GM10266 (cell line): ENCODE results near the gene DCHS1.
"Not testable (repeated sequence)": the region's sequence is repeated elsewhere in the genome, so short reads cannot be mapped to it uniquely, and the experiment has no call there.

Experiments used
- DNase-seq: peaks from one replicate; pipeline ENCODE4 v3.0.0; 2012; ENCODE audit errors: extremely low spot score
- CTCF ChIP-seq: IDR thresholded peaks from 2 replicates; pipeline ENCODE4 v1.5.1; 2012; ENCODE audit warnings: mild to moderate bottlenecking, low read depth; ENCODE audit not compliant: control insufficient read depth, insufficient read depth; ENCODE audit errors: missing control alignments

Gene DCHS1

GRCh38 chr11:6655790-6656583 is at the start of gene DCHS1:
Gene DCHS1 (minus strand): TSS chr11:6655809. CDS start chr11:6641613, 14,196 bp downstream.
- no peak for DNase-seq
- TF ChIP-seq CTCF = no peak

GRCh38 chr11:6703247-6704063 is 47.8 kb upstream of the DCHS1 start:
- no peak for DNase-seq
- peak; percentile 57 for TF ChIP-seq CTCF

- DNase-seq = not testable (repeated sequence)
These were observed 46.3 kb upstream of the DCHS1 start for GRCh38 chr11:6701955-6702354.

GRCh38 chr11:6695377-6695776 is 39.8 kb upstream of the DCHS1 start:
- no peak for DNase-seq
- TF ChIP-seq CTCF = no peak

- TF ChIP-seq CTCF = no peak
- DNase-seq = no peak
These were observed 38.6 kb upstream of the DCHS1 start for GRCh38 chr11:6694229-6694535.

- TF ChIP-seq CTCF = no peak
- no peak for DNase-seq
These were observed 38.0 kb upstream of the DCHS1 start for GRCh38 chr11:6693342-6694228.

- no peak for DNase-seq
- TF ChIP-seq CTCF = no peak
These were observed 36.5 kb upstream of the DCHS1 start for GRCh38 chr11:6692128-6692527.

- DNase-seq = not testable (repeated sequence)
These were observed 35.0 kb upstream of the DCHS1 start for GRCh38 chr11:6690431-6691132.
